ACHN (cell line): ENCODE data around the gene TMED7.
"Not testable (repeated sequence)": the region's sequence is repeated elsewhere in the genome, so short reads cannot be mapped to it uniquely, and the experiment has no call there.

ENCODE experiments used
- DNase-seq: peaks from one replicate; pipeline ENCODE4 v3.0.0-alpha.2; 2015
- in situ Hi-C: cut with HindIII; loops from 2 replicates; pipeline ENCODE4 v1.10.0; 2017; ENCODE audit warnings: low sequenced_read_pairs, low pct_ligation_motif_present, low pct_unique_long_range_greater_than_20kb

Gene TMED7

GRCh38 chr5:115625579-115626444 lies at the start of gene TMED7:
TSS of gene TMED7 (minus strand) at chr5:115626036. CDS start at chr5:115625792, 244 bp downstream.
- in situ Hi-C loops, result no loop called here
- peak; percentile 95 for DNase-seq

DNA sequence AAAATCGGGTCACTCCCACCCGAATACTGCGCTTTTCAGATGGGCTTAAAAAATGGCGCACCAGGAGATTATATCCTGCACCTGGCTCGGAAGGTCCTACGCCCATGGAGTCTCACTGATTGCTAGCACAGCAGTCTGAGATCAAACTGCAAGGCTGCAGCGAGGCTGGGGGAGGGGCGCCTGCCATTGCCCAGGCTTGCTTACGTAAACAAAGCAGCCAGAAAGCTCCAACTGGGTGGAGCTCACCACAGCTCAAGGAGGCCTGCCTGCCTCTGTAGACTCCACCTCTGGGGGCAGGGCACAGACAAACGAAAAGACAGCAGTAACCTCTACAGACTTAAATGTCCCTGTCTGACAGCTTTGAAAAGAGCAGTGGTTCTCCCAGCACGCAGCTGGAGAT lies 48.9 kb upstream of the TMED7 start:
- DNase-seq, in situ Hi-C loops: not testable (repeated sequence)

- in situ Hi-C loops, result no loop called here
- DNase-seq, result no peak
These were observed 47.8 kb upstream of the TMED7 start for GRCh38 chr5:115673596-115673995.

DNA sequence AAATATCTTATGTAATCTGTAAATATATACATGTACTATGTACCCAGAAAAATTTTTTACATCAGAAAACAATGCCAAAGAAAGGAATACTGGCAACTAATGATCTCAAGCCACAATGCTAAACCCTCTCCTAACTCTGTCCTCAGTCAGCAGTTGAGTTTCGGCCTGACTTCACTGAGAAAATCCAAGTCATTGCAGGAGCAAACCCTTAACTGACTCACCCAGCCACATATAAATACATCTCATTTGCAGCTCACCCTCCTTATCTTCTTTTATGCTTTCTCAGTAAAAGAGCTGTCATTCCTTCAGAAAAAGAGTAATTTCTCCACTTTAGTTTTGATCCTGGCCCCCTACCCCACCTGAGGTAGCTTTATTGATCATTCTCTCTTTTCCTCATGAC lies 46.1 kb upstream of the TMED7 start:
- in situ Hi-C loops, result no loop called here
- DNase-seq, result no peak

DNA sequence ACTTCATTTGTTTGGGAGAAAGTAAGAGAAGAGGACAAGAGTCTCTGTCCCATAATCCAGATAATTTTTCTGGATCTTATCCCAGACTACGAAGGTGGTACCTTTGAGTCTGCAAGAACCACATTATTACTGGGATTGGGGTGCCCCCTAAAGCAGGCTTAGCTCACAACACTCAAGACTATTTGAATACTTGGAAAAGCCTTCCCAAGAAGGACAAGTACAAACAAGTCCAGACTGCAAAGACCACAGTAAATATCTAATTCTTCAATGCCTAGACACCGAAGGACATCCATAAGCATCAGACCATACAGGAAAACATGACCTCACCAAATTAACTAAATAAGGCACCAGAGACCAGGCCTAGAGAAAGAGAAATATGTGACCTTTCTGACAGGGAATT lies 40.2 kb upstream of the TMED7 start:
- in situ Hi-C loops, result no loop called here
- no peak for DNase-seq

DNA sequence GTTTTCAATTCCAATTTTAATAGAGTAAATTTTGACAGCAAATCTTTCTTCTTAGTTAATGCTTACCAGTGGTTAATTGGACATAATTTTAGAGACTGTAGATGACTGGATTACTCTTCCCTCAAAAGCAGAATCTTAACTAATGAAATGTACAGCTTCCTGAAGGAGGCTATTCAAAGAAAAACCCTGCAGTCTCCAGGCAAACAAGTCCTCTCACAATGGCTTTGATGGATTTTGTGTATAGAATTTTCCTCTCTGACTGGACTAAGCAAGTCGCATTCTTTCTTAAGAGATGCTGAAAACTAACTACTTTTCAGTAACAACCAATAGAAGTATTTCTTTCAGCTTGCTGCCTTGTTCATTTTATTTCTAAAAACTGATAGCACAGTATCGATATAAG lies 35.7 kb upstream of the TMED7 start:
- in situ Hi-C loops, result no loop called here
- DNase-seq, result no peak

DNA sequence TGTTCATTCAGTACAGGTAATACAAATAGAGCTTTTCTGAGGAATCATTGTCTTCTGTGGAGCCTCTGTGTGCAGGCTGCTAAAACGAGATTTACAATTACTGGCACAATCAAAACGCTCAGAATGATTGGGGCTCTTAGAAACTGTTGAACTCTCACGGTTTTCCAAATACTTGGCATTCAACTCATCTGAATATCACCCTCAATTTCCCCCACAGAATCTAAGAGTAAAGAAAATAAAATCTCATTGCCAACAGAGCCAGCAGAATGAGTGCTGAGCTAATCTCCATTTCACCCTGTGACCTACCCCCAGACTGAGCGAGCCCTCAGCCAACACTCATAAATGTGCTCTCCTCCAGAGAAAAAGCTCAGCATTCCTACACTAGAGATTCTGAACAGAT lies 35.3 kb upstream of the TMED7 start:
- in situ Hi-C loops, result no loop called here
- DNase-seq, result no peak

- DNase-seq, result peak; percentile 31
These were observed 32.0 kb upstream of the TMED7 start for GRCh38 chr5:115657881-115658233.

GRCh38 chr5:115657125-115657880 lies 31.5 kb upstream of the TMED7 start:
- DNase-seq, result no peak
- in situ Hi-C loops, result no loop called here

More at GRCh38 chr5:115657881-115658233, 32.0 kb upstream of the TMED7 start:
- in situ Hi-C loops, result no loop called here

DNA sequence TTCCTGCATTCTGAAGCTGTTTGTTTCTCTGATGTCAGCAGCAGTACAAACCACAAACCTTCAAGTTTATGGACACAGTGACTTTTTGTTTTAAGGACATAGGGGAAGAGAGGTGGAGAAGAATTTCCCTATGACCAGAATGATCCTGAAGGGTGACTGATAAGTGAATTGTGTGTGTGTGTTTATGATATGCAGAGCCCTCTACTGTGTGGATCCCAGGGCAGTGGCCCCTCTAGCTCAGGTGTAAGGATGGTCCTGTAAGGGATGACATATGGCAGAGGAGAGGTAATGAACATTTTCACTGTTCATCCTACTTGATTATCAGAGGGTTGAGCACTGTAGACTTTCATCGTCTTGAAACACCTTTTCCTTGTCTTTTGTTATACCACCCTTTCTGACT lies 30.6 kb upstream of the TMED7 start:
- DNase-seq, result no peak
- in situ Hi-C loops, result no loop called here

DNA sequence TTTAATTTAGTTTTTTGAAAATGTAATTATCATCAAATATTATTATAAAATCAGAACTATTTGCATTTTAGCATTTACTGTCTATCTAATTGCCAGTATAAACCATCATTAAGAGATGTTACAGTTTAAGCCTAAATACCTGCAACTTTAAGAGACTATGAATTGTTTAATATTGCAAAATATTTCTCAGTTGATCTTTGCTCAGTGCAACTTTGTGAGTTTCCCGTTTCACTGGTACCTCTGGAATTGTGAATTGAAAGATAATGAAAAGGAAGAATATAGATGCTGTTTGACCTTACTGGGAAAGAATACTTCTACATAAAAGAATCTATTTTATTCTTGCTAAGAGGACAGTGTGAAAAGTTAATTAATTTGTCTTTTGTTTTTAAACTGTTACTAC lies 30.2 kb upstream of the TMED7 start:
- in situ Hi-C loops, result no loop called here
- no peak for DNase-seq

DNA sequence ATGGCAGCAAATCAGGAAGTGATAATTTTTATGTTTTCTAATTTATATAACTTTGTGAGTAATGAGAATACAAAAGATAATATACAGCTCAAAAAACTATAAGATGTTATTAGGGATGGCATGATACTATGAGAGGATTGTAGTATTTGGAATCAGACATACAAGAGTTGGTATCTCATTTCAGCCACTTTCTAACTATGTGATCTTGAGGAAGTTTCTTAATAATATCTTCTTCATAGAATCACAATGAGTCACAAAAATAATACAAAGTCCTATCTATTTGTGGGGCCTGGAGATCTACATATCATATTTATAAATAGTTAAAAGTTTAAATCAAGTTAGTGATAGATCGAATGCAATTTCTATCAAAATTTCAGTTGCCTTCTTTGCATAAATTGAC lies 23.7 kb upstream of the TMED7 start:
- DNase-seq, result no peak
- in situ Hi-C loops, result no loop called here

GRCh38 chr5:115648056-115648455 lies 22.2 kb upstream of the TMED7 start:
- in situ Hi-C loops, result no loop called here
- no peak for DNase-seq

GRCh38 chr5:115645386-115645785 lies 19.6 kb upstream of the TMED7 start:
- DNase-seq, in situ Hi-C loops: not testable (repeated sequence)

DNA sequence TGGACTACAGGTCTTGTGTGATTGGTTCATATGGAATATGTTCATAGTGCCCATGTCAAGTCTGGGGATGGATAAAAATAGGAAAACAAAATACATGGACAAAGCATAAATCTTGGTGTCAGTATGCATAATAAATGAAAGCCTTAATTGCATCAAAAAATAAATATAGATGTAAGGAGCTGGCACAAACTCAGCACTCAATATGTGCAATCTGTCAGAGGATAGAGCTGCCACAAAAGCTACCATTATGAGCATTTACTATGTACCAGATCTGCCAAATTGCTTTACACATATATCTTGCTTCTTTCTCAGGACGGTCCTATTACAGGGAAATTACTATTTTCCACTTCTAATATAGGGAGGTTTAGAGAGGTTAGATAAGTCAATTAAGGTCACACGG lies 18.2 kb upstream of the TMED7 start:
- in situ Hi-C loops, result no loop called here
- no peak for DNase-seq

DNA sequence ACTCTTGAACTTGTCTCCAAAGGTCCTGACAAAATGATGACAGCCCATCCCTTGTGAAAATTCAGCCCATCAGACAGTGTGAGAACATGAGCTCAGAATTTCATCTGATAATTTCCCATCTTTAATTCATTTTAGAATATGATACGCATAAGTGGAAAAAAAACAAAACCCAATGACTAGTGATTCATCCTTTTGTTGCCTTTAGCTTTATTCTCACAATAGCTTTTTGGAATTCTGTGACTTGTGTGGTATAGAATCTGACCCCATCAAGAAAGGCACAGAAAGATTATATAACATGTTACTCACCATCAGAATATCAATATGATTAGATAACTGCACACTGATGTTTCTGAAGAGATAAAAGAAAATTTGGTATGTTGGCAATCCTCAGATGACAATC lies 16.1 kb upstream of the TMED7 start:
- in situ Hi-C loops, result no loop called here
- no peak for DNase-seq

- in situ Hi-C loops, result no loop called here
- DNase-seq, result no peak
These were observed 14.4 kb upstream of the TMED7 start for GRCh38 chr5:115640274-115640673.

DNA sequence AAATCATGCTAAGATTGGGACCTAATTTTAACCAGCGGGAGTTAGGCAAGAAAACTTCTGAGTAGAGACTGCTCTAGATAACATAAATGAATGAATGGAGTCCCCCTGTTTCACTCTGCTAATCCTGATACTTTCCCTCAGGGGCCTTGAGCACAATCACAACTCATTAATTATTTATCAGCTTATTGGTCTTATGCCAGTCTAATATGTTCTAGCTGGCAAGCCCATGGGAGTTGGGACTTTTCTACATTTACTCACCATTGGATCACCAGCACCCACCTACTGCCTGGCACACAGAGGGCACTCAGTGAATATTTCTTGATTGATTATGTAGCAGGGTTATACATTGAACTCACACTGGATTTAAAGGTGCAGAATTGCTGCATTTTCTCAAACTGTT lies 13.5 kb upstream of the TMED7 start:
- in situ Hi-C loops, result no loop called here
- DNase-seq, result no peak

GRCh38 chr5:115637507-115637906 lies 11.7 kb upstream of the TMED7 start:
- in situ Hi-C loops, result no loop called here
- DNase-seq, result no peak

GRCh38 chr5:115636008-115636407 lies 10.2 kb upstream of the TMED7 start:
- in situ Hi-C loops, result no loop called here
- DNase-seq, result no peak
